ENCODE measurements around the gene CKAP4.

The CKAP4 gene

GRCh38 chr12:106194351-106194750 is 53.5 kb downstream of the CKAP4 start:
- no peak for DNase-seq

GRCh38 chr12:106193394-106194215 is 54.2 kb downstream of the CKAP4 start:
- DNase-seq: no peak

- DNase-seq: no peak
These were observed 55.0 kb downstream of the CKAP4 start for GRCh38 chr12:106192659-106193393.

- no peak for DNase-seq
These were observed 57.2 kb downstream of the CKAP4 start for GRCh38 chr12:106190581-106190980.

- DNase-seq: no peak
These were observed 58.5 kb downstream of the CKAP4 start for GRCh38 chr12:106189341-106189740.

GRCh38 chr12:106188256-106188655 is 59.6 kb downstream of the CKAP4 start:
- DNase-seq: no peak
